Heart left ventricle (tissue), 13 donors: ENCODE results near the gene ACTR1B.

ENCODE experiments used
- POLR2A ChIP-seq, 2 donors: fragments of 450-650 bp; IDR thresholded peaks; one replicate each; pipeline ENCODE4 v1.6.1; 2017; ENCODE audit warnings: antibody characterized with exemption in 2 of 2, mild to moderate bottlenecking in 2 of 2, moderate library complexity in 2 of 2
- TF ChIP-seq, protein P1 (sequence below), 12 donors: fragments of 200-600 bp; sonication (generic) in 4 of 12; IDR thresholded peaks; one replicate each; pipeline versions ENCODE4 v1.5.0 to v1.8.0; 2018 to 2022; ENCODE audit warnings: antibody characterized with exemption in 12 of 12, mild to moderate bottlenecking in 5 of 12
- donor health status: ischemic (EF 13 %, LVEDD 7.1; RV severe dilation, severe dysfunction).
- donor health status: DM: no; HTN: yes; CAD: no.
- donor health status: DM: no; HTN: no; CAD: no.
- donor health status: ischemic (EF 25% LVEDD 6.9; RV normal size, moderate dysfunction).
- donor health status: ischemic (EF 25% LVEDD 5.7; RV mildly dilated, moderate dysfunction).
- donor health status: ischemic (EF 35%, LVEDD 5.7; RV mildly dilated, moderate dysfunction).
- donor health status: nonischemic (EF 11% LVEDD 7.7; RV severe dilation, severe dysfunction).
- donor health status: DM: yes; HTN: yes; CAD: no.
- donor health status: PGD.
- donor health status: ischemic (EF 29% LVEDD 5.4; RV normal size, mild dysfunction).
- donor health status: nonischemic (EF 23%, LVEDD 6.1; RV moderate dilation, normal function).

GRCh38 chr2:97701851-97702465, 38.1 kb upstream of the ACTR1B start:
- no peak for TF ChIP-seq POLR2A (IDR thresholded peaks at IDR 0.05)
- TF ChIP-seq, protein P1, sequence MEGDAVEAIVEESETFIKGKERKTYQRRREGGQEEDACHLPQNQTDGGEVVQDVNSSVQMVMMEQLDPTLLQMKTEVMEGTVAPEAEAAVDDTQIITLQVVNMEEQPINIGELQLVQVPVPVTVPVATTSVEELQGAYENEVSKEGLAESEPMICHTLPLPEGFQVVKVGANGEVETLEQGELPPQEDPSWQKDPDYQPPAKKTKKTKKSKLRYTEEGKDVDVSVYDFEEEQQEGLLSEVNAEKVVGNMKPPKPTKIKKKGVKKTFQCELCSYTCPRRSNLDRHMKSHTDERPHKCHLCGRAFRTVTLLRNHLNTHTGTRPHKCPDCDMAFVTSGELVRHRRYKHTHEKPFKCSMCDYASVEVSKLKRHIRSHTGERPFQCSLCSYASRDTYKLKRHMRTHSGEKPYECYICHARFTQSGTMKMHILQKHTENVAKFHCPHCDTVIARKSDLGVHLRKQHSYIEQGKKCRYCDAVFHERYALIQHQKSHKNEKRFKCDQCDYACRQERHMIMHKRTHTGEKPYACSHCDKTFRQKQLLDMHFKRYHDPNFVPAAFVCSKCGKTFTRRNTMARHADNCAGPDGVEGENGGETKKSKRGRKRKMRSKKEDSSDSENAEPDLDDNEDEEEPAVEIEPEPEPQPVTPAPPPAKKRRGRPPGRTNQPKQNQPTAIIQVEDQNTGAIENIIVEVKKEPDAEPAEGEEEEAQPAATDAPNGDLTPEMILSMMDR (IDR thresholded peaks at IDR 0.05): no peak
